GM19351 (cell line): ENCODE measurements around the gene SRRM3.
"Not testable (repeated sequence)": the region's sequence is repeated elsewhere in the genome, so short reads cannot be mapped to it uniquely, and the experiment has no call there.

Source experiments
- ATAC-seq: cut with Tn5 transposase; IDR thresholded peaks from one replicate; pipeline ENCODE4 v1.9.1; 2021; ENCODE audit warnings: mild to moderate bottlenecking, moderate library complexity; ENCODE audit not compliant: unreplicated experiment

The SRRM3 gene

DNA sequence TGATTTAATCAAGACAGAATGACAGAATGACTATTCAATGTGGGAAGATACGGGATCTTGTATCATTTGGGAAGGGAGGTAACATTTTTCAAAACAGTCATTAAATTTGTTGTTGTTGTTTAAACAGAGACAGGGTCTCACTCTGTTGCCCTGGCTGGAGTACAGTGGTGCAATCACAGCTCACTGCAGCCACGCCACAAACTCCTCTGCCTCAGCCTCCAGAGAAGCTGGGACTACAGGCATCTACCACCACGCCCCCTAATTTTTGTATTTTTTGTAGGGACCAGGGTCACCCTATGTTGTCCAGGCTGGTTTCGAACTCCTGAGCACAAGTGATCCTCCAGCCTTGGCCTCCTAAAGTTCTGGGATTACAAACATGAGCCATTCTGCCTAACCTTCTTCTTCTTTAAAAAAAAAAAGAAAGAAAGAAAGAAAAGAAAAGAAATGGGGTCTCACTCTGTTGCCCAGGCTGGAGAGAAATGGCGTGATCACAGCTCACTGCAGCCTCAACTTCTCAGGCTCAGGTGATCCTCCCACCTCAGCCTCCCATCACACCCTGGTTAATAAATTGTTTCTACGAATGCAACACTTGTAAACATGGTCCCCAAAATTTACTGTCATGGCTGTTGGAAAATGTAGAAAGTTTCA, 132.7 kb downstream of the SRRM3 start:
- no peak for ATAC-seq

DNA sequence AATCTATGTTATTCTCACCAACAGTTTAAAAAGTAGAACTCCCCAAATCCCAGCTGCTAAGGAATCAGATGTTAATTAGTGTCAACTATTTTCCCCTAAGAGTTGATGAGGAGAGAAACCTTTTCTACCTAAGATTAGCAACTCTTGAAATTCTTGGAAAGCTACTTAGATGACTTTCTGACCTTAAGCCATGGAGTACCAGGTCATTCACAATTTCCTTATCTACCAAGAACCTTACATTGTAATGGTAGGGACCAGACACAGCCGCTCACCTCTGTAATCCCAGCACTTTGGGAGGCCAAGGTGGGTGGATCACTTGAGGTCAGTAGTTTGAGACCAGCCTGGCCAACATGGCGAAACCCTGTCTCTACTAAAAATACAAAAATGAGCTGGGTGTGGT, 133.7 kb downstream of the SRRM3 start:
- ATAC-seq, result not testable (repeated sequence)

DNA sequence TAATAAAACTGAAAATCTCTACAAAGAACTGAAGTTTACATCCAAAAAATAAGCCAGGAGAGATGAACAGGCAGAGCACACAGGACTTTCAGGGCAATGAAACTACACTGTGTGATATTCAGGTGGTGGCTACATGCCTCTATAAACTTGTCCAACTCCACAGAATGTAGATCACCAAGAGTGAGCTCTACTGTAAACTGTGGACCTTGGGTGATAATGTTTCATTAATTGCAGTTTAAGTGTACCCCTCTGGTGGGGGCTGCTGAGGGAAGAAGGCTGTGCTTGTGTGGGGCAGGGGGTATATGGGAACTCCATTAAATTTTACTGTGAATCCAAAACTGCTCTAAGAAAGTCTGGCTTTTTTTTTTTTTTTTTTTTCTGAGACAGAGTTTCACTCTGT, 134.4 kb downstream of the SRRM3 start:
- no peak for ATAC-seq
